GM12801 (cell line): Measurements from ENCODE around the gene TUBGCP3.

Experiments used
- TF ChIP-seq, protein P1 (sequence below): IDR thresholded peaks from one replicate; pipeline ENCODE4 v1.5.1; 2011; ENCODE audit warnings: control low read depth; ENCODE audit not compliant: insufficient read length; ENCODE audit errors: extremely low read depth

The TUBGCP3 gene

DNA sequence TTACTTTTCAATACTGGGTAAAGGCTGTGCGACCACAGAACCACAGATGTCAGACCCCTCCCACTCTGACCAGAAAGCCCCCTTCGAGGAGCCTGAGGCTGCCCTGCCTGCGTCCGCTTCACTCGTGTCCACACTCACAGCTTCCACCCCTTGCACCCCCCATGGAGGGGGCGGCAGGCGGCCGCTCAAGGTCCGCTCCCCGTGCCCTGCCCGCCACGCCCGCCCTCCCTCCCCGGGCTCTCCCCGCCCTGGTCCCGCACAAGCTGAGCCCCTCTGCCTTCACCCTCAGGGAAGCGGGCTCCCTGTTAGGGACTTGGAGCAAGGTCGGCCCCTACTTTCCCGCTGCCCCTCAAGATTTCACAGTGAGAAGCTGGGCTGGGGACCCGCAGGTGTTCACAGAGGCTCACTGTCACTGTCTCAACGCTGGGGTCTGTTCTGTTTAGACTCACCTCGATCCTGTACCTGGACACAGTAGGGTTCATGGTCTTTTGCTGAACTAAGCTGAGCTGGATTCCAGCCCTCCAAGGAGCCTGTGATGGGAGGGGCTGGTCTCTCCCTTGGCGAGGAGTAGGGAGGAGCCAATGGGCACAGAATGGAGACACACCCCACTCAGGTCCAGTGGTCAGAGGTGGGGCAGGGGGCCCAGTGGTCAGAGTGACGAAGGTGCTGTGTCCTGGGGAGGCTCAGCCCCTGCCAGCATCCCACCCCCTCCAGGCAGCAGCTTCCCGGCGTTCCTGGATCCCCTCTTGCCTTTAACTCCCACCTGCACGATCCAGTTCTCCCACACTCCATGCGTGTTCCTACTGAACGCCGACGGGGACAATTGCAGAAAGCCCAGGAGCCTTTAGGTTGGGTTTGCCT is 142.3 kb downstream of the TUBGCP3 start:
- TF ChIP-seq, protein P1, sequence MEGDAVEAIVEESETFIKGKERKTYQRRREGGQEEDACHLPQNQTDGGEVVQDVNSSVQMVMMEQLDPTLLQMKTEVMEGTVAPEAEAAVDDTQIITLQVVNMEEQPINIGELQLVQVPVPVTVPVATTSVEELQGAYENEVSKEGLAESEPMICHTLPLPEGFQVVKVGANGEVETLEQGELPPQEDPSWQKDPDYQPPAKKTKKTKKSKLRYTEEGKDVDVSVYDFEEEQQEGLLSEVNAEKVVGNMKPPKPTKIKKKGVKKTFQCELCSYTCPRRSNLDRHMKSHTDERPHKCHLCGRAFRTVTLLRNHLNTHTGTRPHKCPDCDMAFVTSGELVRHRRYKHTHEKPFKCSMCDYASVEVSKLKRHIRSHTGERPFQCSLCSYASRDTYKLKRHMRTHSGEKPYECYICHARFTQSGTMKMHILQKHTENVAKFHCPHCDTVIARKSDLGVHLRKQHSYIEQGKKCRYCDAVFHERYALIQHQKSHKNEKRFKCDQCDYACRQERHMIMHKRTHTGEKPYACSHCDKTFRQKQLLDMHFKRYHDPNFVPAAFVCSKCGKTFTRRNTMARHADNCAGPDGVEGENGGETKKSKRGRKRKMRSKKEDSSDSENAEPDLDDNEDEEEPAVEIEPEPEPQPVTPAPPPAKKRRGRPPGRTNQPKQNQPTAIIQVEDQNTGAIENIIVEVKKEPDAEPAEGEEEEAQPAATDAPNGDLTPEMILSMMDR = no peak

DNA sequence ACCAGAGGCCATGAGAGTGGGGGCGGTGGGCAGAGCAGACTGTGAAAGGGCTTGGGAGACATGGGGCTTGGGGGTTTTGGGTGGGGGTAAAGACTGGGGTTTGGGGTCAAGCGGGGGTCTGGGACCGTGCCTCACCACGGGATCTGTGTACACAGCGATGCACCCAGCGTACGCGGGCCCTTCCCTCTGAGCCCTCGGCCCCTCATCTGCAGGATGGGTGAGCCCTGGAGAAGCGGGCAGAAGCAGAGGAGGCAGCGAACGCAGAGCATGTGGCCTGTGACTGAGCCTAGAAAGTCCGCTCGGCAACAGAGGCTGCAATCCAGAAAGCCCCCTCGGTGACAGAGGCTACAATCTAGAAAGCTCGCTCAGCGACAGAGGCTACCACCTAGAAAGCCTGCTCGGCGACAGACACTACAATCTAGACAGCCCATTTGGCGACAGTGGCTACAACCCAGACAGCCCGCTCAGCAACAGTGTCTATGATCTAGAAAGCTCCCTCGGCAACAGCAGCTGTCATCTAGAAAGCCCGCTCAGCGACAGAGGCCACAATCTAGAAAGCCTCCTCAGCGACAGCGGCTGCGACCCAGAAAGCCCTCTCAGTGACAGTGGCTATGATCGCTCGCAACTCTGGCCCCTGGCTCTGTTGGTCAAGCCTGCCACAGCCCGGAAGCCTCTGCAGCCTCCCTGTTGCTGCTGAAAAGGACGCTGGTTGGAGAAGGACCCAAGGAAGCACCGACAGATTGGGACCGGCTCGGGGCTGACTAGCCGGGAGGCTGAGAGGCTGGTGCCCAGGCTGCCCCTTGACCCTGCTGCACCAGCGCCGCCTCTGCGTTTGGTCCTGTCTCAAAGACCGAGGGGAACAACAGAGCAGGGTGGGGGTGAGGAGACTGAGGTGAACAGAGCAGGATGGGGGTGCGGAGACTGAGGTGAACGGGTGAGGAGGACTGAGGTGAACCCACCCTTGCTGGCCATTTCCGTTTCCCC is 143.2 kb downstream of the TUBGCP3 start:
- TF ChIP-seq, protein P1 = no peak

DNA sequence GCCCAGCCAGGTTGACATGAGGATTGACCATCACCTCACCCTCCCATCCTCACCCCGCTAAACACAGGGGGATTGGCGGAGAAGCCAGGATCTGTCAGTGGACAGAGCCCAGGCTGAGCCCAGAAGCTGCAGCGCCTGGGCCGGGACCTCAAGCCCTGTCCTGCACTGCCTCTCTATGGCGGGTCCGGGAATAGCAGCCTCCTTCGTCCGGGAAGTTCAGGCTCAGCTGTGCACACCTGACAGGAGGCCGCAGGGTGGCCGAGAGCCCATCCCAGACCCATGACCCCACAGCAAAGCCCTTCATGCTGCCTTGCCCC is 144.0 kb downstream of the TUBGCP3 start:
- TF ChIP-seq, protein P1 = no peak

DNA sequence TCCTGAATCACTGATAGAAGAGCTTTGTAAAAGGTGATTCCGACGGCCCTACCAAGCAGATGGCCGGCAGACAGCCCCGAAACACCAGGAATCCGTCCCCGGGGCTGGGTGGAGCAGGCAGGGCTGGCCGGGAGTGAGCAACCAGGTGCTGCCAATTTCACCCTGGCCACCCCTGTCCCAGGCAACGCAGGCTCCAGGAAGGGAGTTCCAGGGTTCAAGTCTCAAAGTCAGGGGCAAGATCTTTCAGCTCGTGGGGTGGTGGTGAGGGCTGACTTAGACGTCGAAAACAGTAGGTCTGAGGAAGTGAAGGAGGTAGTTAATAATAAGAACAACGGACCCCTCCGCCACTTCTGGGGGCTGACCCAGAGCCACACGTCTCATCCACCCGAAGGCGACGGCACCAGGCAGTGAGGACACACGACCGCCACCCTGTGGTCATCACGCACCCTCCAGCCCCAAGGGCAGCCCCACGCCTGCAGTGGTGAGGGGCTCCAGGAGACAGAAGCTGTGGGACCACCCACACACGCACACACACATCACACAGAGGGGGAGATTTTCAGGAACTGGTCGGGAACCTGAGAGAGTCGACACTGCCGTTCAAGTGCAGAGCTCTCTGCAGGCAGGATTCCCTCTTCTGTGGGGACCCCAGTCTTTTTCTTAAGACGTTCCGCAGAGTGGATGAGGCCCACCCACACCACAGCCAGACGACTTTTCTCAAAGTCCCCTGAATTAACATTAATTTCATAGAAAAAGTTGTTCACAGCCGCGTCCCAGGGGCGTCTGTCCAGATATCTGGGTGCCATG is 144.6 kb downstream of the TUBGCP3 start:
- TF ChIP-seq, protein P1 = no peak

DNA sequence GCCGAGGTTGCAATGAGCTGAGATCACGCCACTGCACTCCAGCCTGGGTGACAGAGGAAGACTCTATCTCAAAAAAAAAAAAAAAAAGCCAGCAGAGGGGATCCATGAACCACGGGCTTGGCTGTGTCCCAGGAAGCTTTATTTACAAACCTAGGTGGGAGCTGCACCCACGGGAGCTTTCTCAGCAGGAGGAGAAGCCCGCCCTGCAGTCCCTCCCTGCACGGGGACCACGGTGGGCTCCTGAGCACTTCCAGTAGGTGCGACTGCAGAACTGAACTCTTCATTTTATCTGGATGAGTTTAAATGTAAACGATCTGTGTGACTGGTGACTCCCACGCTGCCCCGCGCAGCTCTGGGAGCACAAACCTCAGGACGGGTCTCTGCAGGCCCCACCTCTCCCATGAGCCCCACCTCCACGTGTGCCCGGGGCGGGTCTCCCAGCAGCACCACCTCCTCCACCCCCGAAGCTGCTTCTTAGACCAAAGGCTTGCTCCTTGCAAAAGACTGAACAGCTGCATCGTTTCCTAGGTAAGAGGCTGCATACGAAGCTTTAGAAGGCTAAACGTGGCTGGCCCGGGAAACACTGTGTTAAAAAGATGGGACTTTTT is 145.4 kb downstream of the TUBGCP3 start:
- TF ChIP-seq, protein P1 = no peak

DNA sequence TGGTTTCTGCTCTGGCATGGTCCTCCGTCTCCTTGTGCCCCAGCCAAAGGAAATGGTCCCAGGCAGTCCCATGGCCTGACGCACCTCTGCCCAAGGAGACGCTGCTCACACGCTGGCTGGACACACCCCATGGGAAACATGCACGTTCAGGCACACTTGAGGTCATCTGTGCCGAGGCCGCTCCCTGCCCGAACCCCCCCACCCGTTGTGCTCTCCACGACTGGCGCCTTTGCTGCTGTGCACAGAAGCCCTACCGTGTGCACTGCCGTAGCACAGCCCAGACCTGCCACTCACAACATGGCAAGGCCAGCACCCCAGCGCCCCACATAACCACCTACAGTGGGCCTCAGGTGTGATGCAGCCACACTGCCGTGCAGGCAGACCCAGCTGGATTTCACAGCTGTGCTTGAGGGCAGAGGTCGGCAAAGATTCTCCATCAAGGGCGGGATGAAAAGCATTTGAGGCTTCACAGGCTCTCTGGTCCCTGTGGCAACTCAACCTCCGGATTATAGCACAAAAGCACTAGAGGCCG is 146.1 kb downstream of the TUBGCP3 start:
- TF ChIP-seq, protein P1 = no peak
